ENCODE data around the gene AIDA.
A peak's percentile ranks its signal among the peaks of the same experiment; 100 is the strongest.
"Not testable (repeated sequence)": the region's sequence is repeated elsewhere in the genome, so short reads cannot be mapped to it uniquely, and the experiment has no call there.

AIDA gene

GRCh38 chr1:222711319-222712252 lies 705 bp downstream of the AIDA start:
- DNase-seq: peak; percentile 10 to 48 (median 28)

GRCh38 chr1:222709700-222710153 lies 2.6 kb downstream of the AIDA start:
- no peak for DNase-seq

GRCh38 chr1:222706815-222707214 lies 5.5 kb downstream of the AIDA start:
- no peak for DNase-seq

- DNase-seq: no peak
Observed at GRCh38 chr1:222704260-222704659, 8.0 kb downstream of the AIDA start.

GRCh38 chr1:222702210-222702609 lies 10.1 kb downstream of the AIDA start:
- no peak for DNase-seq

- no peak for DNase-seq
Observed at GRCh38 chr1:222697826-222698225, 14.5 kb downstream of the AIDA start.

GRCh38 chr1:222697203-222697602 lies 15.1 kb downstream of the AIDA start:
- no peak for DNase-seq

- no peak for DNase-seq
Observed at GRCh38 chr1:222696741-222697140, 15.6 kb downstream of the AIDA start.

- DNase-seq: no peak
Observed at GRCh38 chr1:222694927-222695326, 17.4 kb downstream of the AIDA start.

- DNase-seq: no peak
Observed at GRCh38 chr1:222691016-222691415, 21.3 kb downstream of the AIDA start.

GRCh38 chr1:222680080-222680479 lies 32.2 kb downstream of the AIDA start:
- DNase-seq: no peak

GRCh38 chr1:222670110-222670509 lies 42.2 kb downstream of the AIDA start:
- no peak for DNase-seq

GRCh38 chr1:222669107-222669506 lies 43.2 kb downstream of the AIDA start:
- not testable (repeated sequence) for DNase-seq

GRCh38 chr1:222668184-222668583 lies 44.1 kb downstream of the AIDA start:
- not testable (repeated sequence) for DNase-seq

GRCh38 chr1:222665964-222666363 lies 46.3 kb downstream of the AIDA start:
- no peak for DNase-seq

- DNase-seq: no peak
Observed at GRCh38 chr1:222663431-222663934, 48.8 kb downstream of the AIDA start.

- no peak for DNase-seq
Observed at GRCh38 chr1:222657899-222658298, 54.4 kb downstream of the AIDA start.

- DNase-seq: no peak
Observed at GRCh38 chr1:222656391-222657155, 55.7 kb downstream of the AIDA start.

- DNase-seq: peak in 2 of 4 experiments; percentile 25 to 50
Observed at GRCh38 chr1:222654849-222655248, 57.4 kb downstream of the AIDA start.

GRCh38 chr1:222653178-222653827 lies 59.0 kb downstream of the AIDA start:
- DNase-seq: no peak

GRCh38 chr1:222652676-222653075 lies 59.6 kb downstream of the AIDA start:
- DNase-seq: no peak

- DNase-seq: no peak
Observed at GRCh38 chr1:222644636-222644980, 67.7 kb downstream of the AIDA start.

All from activated naive CD4-positive, alpha-beta T cell (primary cell).